Fibroblast of lung (primary cell): ENCODE data around the gene ACOT7.

Experiments
- EZH2 ChIP-seq: IDR thresholded peaks from 2 replicates; pipeline ENCODE4 v1.5.1; 2012; ENCODE audit warnings: low read length, control low read depth, mild to moderate bottlenecking; ENCODE audit errors: missing control alignments
- TF ChIP-seq, protein P1 (sequence below), 2 donors: IDR thresholded peaks in 1 of 2; conservative IDR thresholded peaks in 1 of 2; 1 replicate in 1 of 2; 2 replicates in 1 of 2; pipeline ENCODE4 v1.5.1; 2011 to 2012; ENCODE audit warnings: low read length in 2 of 2, control low read depth in 1 of 2, inconsistent platforms in 1 of 2, low read depth in 1 of 2, mild to moderate bottlenecking in 1 of 2

DNA sequence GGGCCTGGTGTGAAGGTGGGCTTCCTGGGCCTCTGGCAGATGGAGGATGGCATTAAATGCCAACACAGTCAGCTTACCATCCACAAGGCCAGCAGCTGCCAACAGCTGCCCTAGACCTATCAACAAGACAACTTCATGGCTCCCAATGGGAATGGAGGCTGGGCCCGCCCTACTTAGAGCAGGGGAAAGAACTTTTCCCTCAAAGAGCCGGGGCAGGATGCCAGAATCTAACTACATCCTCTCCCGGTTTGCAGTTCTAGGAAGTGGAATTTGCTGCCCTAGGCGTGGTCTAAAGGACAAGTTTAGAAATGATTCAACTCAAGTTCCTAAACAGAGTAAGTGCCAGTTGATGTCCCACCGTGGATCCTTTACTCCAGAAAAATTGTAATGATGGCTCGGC is 170.9 kb downstream of the ACOT7 start:
- no peak for TF ChIP-seq EZH2
- TF ChIP-seq, protein P1, sequence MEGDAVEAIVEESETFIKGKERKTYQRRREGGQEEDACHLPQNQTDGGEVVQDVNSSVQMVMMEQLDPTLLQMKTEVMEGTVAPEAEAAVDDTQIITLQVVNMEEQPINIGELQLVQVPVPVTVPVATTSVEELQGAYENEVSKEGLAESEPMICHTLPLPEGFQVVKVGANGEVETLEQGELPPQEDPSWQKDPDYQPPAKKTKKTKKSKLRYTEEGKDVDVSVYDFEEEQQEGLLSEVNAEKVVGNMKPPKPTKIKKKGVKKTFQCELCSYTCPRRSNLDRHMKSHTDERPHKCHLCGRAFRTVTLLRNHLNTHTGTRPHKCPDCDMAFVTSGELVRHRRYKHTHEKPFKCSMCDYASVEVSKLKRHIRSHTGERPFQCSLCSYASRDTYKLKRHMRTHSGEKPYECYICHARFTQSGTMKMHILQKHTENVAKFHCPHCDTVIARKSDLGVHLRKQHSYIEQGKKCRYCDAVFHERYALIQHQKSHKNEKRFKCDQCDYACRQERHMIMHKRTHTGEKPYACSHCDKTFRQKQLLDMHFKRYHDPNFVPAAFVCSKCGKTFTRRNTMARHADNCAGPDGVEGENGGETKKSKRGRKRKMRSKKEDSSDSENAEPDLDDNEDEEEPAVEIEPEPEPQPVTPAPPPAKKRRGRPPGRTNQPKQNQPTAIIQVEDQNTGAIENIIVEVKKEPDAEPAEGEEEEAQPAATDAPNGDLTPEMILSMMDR (conservative IDR thresholded peaks at IDR 0.05 in 1 of 2, IDR thresholded peaks at IDR 0.05 in 1 of 2; ENCODE audit: low read depth in 1 of 2, low read length in 2 of 2): no peak
